ENCODE data around the gene MAB21L3.

The MAB21L3 gene

DNA sequence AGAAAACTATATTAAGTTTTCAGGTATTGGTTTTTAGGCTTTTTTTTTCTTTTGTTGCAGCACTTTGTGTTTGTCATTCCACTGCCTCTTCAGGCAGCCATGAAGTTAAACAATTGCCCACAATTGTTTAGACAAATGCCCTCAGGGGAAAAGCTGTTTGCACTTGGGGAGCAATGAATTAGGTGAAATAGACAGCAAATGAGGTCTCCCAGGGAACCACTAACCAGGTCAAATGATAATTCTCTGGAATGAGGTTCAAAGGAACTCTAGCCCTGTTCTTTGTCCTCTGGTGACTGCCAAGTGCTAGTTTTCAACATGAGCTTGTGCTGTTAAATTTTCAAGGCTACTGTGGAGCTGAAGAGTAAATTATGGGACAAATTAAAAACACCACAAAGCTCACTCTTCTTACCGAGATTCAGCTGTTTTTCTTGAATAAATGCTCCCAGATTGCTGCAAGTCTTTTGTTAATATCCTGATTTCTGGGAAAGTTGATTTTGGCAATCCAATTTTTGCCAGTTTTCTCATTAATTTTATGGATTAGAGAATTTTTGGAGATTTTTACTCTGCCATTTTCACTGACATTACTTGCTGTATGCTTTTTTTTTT, 15.1 kb upstream of the MAB21L3 start:
- no peak overlapping the region for H3K4me3 ChIP-seq (ENCODE audit: low read depth, low read length)
- TF ChIP-seq, protein P1, sequence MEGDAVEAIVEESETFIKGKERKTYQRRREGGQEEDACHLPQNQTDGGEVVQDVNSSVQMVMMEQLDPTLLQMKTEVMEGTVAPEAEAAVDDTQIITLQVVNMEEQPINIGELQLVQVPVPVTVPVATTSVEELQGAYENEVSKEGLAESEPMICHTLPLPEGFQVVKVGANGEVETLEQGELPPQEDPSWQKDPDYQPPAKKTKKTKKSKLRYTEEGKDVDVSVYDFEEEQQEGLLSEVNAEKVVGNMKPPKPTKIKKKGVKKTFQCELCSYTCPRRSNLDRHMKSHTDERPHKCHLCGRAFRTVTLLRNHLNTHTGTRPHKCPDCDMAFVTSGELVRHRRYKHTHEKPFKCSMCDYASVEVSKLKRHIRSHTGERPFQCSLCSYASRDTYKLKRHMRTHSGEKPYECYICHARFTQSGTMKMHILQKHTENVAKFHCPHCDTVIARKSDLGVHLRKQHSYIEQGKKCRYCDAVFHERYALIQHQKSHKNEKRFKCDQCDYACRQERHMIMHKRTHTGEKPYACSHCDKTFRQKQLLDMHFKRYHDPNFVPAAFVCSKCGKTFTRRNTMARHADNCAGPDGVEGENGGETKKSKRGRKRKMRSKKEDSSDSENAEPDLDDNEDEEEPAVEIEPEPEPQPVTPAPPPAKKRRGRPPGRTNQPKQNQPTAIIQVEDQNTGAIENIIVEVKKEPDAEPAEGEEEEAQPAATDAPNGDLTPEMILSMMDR (IDR thresholded peaks at IDR 0.05; ENCODE audit: low read depth, low read length), result no peak

GRCh38 chr1:116097626-116098025, 13.6 kb upstream of the MAB21L3 start:
- TF ChIP-seq, protein P1 (IDR thresholded peaks at IDR 0.05; ENCODE audit: low read depth, low read length), result no peak

GRCh38 chr1:116099379-116099778, 11.8 kb upstream of the MAB21L3 start:
- TF ChIP-seq, protein P1 (IDR thresholded peaks at IDR 0.05; ENCODE audit: low read depth, low read length), result no peak
- H3K4me3 ChIP-seq (ENCODE audit: low read depth, low read length), result no peak overlapping the region

More at GRCh38 chr1:116097626-116098025, 13.6 kb upstream of the MAB21L3 start:
- H3K4me3 ChIP-seq (ENCODE audit: low read depth, low read length), result no peak overlapping the region

- TF ChIP-seq, protein P1 (IDR thresholded peaks at IDR 0.05; ENCODE audit: low read depth, low read length), result no peak
- no peak overlapping the region for H3K4me3 ChIP-seq (ENCODE audit: low read depth, low read length)
Measured at GRCh38 chr1:116099919-116100318, 11.3 kb upstream of the MAB21L3 start.

DNA sequence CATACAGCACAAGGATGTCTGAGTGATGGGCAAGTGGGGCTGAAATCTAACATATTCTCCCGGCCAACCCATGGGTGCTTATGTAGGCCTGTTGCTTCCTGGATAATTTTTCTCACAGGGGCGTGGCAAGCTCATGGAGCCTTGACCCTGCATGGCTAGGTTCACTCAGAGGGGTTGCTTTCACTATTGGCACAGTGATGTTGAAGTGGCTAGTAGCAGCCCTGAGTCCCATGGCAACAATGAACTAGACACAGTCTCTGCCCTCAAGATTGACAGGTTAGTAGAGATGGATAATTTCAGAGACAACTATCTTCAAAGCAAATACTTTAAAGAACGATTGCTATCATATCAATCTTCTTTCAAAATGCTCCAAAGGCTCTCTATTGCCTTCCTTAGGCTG, 6.5 kb upstream of the MAB21L3 start:
- TF ChIP-seq, protein P1 (IDR thresholded peaks at IDR 0.05; ENCODE audit: low read depth, low read length), result no peak
- no peak overlapping the region for H3K4me3 ChIP-seq (ENCODE audit: low read depth, low read length)

- TF ChIP-seq, protein P1 (IDR thresholded peaks at IDR 0.05; ENCODE audit: low read depth, low read length), result no peak
- H3K4me3 ChIP-seq (ENCODE audit: low read depth, low read length), result no peak overlapping the region
Measured at GRCh38 chr1:116105996-116106395, 5.2 kb upstream of the MAB21L3 start.

DNA sequence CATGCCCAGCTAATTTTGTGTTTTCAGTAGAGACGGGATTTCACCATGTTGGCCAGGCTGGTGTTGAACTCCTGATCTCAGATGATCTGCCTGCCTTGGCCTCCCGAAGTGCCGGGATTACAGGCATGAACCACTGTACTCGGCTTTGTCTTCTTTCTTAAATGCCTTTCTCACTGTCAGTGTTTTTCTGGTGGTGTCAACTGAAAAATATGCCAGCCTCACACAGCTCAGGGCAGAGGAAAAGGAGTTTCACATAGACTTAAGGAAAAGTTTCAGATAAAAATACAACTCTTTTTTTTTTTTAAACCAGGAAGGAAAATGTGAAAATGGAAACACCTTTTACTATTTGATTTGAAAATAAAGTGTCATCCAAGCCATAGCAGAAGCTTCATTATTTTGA, 4.6 kb upstream of the MAB21L3 start:
- H3K4me3 ChIP-seq (ENCODE audit: low read depth, low read length), result no peak overlapping the region

More for the DNA sequence above, 4.6 kb upstream of the MAB21L3 start:
- TF ChIP-seq, protein P1 (IDR thresholded peaks at IDR 0.05; ENCODE audit: low read depth, low read length), result no peak

Data from WI38 (cell line).